ENCODE measurements around the gene KCNT2.
"Not testable (repeated sequence)": the region's sequence is repeated elsewhere in the genome, so short reads cannot be mapped to it uniquely, and the experiment has no call there.

The KCNT2 gene

GRCh38 chr1:196513821-196514220, 94.4 kb downstream of the KCNT2 start:
- no peak for DNase-seq (ENCODE audit: low spot score)

DNA sequence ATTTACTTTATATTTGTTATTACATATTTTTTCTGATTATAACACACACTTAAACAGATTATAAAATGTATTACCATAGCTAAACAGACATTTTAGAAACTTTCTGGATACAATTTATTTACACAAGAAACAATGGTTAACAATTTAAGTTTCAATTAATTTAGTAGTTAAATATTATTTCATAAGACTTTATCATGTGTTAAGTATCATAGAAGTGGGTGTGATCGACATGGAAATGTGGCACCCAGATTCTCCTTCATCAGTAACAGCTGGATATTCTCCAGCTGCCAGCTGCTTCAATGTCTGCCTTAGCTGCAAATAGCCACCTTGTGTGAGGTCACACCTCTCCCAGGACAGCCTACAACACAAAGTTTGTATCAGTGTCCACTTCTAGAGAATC, 97.8 kb downstream of the KCNT2 start:
- DNase-seq (ENCODE audit: low spot score) = no peak

DNA sequence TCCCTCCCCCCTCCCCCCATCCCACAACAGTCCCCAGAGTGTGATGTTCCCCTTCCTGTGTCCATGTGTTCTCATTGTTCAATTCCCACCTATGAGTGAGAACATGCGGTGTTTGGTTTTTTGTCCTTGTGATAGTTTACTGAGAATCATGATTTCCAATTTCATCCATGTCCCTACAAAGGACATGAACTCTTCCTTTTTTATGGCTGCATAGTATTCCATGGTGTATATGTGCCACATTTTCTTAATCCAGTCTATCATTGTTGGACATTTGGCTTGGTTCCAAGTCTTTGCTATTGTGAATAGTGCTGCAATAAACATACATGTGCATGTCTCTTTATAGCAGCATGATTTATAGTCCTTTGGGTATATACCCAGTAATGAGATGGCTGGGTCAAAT, 104.0 kb downstream of the KCNT2 start:
- DNase-seq (ENCODE audit: low spot score) = not testable (repeated sequence)

- no peak for DNase-seq (ENCODE audit: low spot score)
Measured at GRCh38 chr1:196502437-196502836, 105.8 kb downstream of the KCNT2 start.

DNA sequence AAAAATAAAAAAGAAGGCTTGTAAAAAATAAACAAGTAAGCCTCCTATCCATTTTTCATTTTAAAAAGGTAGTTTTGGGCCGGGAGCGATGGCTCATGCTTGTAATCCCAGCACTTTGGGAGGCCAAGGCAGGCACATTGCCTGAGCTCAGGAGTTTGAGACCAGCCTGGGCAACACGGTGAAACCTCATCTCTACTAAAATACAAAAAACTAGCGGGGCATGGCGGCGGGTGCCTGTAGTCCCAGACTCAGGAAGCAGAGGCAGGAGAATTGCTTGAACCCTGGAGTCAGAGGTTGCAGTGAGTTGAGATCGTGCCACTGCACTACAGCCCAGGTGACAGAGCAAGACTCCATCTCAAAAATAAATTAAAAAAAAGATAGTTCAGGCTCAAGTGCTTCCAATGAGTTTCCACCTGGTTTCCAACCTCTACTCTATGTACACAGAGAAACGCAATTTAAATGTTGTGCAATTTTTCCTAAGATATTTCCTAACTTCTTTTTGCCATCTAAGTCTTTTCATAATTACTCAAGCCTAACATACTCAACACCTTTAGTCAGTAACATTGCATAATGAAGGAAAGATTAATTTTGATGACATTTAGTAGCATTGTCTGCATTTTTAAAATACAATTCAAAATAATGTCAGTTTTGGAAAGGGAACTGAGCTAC, 106.3 kb downstream of the KCNT2 start:
- no peak for DNase-seq (ENCODE audit: low spot score)

- no peak for DNase-seq (ENCODE audit: low spot score)
Measured at GRCh38 chr1:196497817-196498216, 110.4 kb downstream of the KCNT2 start.

DNA sequence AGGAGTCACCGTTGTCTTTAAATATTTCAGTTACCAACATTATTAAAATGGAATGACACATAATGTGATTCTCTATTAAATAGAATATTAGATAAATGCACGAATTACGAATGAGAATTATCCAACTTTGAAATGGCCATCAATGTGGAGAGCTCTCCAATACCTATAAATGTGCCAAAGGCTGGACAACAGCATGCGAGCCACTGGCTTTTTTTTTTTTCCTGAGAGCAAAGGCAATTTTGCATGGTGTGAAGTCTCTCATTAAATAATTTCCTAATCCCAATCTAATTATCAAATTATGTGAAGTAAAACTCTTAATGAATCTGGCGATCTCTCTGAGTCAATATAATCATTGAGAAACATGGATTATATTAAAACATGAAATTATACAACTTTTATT, 113.5 kb downstream of the KCNT2 start:
- no peak for DNase-seq (ENCODE audit: low spot score)

DNA sequence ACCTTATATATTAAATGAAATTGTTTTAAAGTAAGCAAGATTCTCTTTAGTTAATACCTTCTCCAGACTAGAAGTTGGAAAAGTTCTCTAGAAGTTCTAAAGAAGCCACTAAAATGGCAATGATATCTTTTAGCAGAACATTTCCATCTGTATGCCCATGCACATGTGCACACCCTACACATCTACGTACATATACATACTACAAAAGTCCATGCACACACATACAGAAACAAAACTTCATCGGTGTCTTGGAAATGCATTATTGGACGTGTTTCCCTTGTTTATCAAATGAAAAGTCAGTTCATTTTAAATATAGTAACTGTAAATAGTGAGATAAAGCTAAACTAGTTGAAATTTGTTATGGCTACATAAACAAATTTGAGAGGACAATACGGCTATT, 114.4 kb downstream of the KCNT2 start:
- no peak for DNase-seq (ENCODE audit: low spot score)

GRCh38 chr1:196488579-196488978, 119.7 kb downstream of the KCNT2 start:
- no peak for DNase-seq (ENCODE audit: low spot score)

- no peak for DNase-seq (ENCODE audit: low spot score)
Measured at GRCh38 chr1:196486346-196486745, 121.9 kb downstream of the KCNT2 start.

DNA sequence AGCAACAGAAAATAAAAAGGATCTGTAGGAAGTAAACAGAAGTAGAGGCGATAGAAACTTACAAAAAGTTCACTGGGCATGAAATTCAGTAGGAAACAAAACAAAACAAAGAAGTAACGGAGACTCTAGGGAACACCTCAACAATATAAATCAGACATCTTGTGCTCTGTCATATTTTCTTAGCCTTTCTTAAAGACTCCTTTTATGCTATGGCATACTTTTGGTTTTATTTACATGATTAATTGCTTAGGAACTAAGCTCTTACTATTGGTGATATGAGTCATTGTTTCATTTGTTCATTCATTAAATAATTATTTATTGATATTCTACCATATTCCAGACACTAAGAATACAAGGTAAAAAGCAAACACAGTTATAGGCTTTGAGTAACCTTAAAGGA, 126.6 kb downstream of the KCNT2 start:
- no peak for DNase-seq (ENCODE audit: low spot score)

DNA sequence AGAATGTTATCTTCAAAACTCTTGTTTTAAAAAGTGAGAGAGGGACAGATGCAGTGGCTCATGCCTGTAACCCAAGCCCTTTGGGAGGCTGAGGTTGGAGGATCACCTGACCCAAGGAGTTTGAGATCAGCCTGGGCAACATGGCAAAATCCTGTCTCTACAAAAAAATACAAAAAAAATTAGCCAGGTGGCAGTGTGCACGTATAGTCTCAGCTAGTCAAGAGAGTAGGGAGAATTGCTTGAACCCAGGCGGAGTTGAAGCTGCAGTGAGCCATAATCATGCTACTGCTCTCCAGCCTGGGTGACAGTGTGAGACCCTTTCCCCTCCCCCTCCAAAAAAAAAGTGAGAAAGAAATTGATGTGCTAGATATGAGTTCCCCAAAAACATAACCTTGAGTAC, 131.0 kb downstream of the KCNT2 start:
- no peak for DNase-seq (ENCODE audit: low spot score)

- DNase-seq (ENCODE audit: low spot score) = no peak
Measured at GRCh38 chr1:196467230-196467925, 140.9 kb downstream of the KCNT2 start.

GRCh38 chr1:196466654-196467053, 141.6 kb downstream of the KCNT2 start:
- DNase-seq (ENCODE audit: low spot score) = peak; percentile 13

DNA sequence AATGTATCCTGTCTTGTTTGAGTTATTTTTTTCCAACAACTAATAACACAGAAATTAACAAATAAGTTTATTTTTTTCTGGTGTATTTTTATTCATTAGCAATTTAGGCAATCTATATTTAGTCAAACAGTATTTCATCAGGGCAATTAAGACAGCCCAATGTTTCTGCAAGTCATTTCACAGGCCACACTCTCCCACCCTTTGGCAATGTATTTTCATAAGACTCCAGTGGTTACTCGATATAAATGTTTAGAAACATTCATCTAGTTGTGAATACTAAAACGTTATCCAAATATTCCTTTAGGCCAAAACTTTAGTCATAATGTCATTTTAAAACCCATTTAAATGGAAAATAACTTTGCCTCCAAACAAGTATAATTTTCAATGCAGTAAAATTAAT, 142.1 kb downstream of the KCNT2 start:
- no peak for DNase-seq (ENCODE audit: low spot score)

- DNase-seq (ENCODE audit: low spot score) = peak; percentile 4
Measured at GRCh38 chr1:196464480-196464941, 143.7 kb downstream of the KCNT2 start.

- DNase-seq (ENCODE audit: low spot score) = no peak
Measured at GRCh38 chr1:196462086-196462485, 146.2 kb downstream of the KCNT2 start.

DNA sequence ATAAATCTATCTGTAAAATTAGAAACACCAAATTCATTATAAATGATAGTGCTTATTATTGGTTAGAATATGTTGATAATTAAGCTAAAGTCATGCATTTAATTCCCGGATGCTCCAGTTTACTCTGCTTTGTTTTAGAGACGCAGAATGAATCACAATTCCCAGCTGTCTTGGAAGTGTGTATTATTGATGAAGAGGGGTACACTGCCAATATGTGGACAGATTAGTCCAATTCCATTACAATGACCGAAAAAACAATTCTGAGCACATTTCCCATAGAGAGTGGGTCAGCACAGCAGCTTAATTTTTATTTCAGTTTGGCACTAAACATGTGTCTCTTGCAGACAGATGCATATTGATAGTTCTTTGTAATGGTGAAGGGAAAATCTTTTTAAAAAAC, 146.7 kb downstream of the KCNT2 start:
- DNase-seq (ENCODE audit: low spot score) = no peak

DNA sequence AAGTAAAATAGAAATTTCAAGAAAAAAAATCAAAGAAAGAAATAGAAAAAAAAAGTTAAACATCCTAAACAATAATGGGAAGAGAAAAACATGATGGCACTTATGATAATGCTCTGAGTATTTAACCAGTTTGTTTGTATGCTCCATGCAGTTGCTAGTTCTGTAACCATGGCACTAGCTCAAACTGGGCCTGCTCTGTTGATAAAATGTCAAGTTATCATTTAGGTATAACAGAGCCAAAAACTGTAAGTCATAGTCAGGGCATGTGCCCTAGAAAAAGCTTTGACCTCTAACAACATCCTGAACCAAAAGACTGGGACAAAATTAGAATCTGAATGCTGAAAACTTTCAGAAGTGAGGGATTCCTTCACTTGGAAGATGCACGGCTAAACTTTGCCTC, 148.9 kb downstream of the KCNT2 start:
- no peak for DNase-seq (ENCODE audit: low spot score)

DNA sequence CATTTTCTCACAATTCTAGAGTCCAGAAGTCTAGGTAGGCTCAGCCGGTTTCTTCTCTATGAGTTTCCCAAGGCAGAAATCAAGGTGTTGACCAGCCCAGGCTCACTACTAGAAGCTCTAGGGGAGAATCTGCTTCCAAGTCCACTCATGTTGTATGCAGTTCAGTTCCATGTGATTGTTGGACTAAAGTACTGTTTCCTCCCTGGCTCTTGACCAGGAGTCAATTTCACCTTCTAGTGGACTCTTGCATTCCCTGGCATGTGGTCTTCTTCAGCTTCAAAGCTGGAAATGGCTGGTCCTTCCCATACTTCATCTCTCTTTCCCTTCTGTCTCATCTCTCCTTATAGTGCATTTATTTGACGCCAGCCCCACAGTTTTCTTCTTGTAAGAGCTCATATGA, 153.4 kb downstream of the KCNT2 start:
- DNase-seq (ENCODE audit: low spot score) = no peak

DNA sequence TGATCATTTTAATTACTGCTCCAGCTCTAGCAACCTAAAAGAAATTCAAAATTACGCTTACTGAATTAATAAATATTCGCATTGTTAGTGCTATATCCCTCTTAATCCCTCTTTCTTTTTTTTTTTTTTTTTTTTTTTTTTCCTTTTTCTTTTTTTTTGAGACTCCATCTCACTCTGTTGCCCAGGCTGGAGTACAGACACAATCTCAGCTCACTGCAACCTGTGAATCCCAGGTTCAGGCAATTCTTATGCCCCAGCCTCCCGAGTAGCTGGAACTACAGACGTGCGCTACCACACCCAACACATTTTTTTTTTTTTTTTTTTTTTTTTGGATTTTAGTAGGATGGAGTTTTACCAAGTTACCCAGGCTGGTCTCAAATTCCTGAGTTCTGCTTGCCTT, 157.1 kb downstream of the KCNT2 start:
- no peak for DNase-seq (ENCODE audit: low spot score)

DNA sequence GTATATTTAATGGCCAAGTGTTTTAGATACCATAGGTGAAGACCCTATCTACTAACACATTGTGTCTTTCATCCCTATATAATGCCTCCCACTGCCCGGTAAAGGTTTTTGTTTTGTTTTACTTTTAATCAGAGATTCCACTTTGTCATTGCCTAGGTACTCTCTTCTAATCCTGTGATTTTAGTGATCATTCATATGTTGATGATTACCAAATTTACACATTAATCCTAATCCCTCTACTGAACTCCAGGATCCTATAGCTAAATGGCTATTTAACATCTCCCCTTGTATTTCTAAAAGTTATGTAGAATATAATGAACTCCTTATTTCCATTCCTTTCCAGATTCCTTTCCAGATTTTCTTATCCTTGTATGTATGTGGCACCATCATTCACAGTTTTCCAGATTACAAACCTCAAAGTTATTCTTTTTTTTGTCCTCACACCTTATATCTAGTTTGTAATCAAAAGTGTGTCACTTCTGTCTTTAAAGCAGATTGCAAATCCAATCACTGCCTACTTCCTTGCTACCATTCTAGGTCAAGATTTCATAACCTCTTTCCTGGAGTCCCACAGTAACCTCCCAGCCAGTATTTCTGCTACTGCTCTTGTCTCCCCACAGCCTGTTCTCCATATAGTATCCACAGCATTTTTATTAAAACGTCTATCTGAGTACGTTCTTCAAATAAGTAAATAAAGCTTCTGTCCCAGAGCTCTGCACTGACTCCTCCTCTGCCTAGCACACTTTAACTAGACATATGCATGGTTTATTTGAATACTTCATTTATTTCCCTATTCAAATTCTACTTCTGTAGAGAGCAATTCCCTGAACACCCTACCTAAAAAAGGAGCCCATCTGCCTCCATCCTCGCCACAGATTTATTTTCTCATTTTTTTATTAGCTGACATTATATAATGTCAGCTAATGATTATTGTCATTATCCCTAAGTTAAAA, 157.8 kb downstream of the KCNT2 start:
- DNase-seq (ENCODE audit: low spot score) = no peak

DNA sequence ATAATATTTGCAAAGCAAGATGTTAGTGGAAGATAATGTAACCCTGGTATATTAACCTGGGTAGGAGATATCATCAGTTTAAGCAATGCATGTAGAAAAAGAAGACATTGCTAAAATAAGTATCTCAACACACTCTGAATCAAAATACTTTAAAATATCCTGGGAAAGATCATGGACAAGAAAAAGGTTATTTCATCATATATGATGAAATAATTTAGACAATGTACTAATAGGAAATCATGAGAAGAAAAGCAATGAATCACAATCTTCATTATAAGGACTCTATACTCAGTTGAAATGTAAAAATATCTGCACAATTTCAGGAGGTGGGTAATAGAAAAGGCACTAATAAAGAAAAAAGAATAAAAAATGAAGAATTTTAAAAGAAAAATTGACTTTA, 158.8 kb downstream of the KCNT2 start:
- DNase-seq (ENCODE audit: low spot score) = no peak

Measured in GM03348 (cell line).